A549 (cell line): ENCODE results near the gene MNDA.

Source experiments
- CTCF ChIP-seq: fragments of >200 bp; sonication (Bioruptor Twin); formaldehyde crosslinking; IDR thresholded peaks from 3 replicates; pipeline ENCODE4 v1.5.1; 2016
- ELK1 ChIP-seq: fragments of 150-350 bp; IDR thresholded peaks from 2 replicates; pipeline ENCODE4 v1.6.1; 2014; ENCODE audit warnings: low read depth, mild to moderate bottlenecking, low read length
- HES2 ChIP-seq: fragments of >200 bp; sonication (Bioruptor Twin); formaldehyde crosslinking; IDR thresholded peaks from 2 replicates; pipeline ENCODE4 v1.6.1; 2016
- HMGXB4 ChIP-seq: fragments of 250-450 bp; sonication (Bioruptor Pico); IDR thresholded peaks from 2 replicates; pipeline ENCODE4 v1.5.0; 2021; ENCODE audit warnings: mild to moderate bottlenecking, moderate library complexity, borderline replicate concordance
- HOXB13 ChIP-seq: fragments of 250-450 bp; sonication (Bioruptor Pico); IDR thresholded peaks from 2 replicates; pipeline ENCODE4 v1.5.0; 2020; ENCODE audit warnings: low read depth, mild to moderate bottlenecking, moderate library complexity
- MAFK ChIP-seq: fragments of 450-650 bp; IDR thresholded peaks from 2 replicates; pipeline ENCODE4 v1.6.1; 2014; ENCODE audit not compliant: partially characterized antibody
- POLR2A ChIP-seq: IDR thresholded peaks from 2 replicates; pipeline ENCODE4 v1.6.1; 2012; ENCODE audit warnings: mild to moderate bottlenecking, low read length
- RARB ChIP-seq: fragments of 250-450 bp; sonication (Bioruptor Pico); IDR thresholded peaks from 2 replicates; pipeline ENCODE4 v1.8.0; 2021; ENCODE audit warnings: mild to moderate bottlenecking, moderate library complexity
- REST ChIP-seq: fragments of 200-600 bp; sonication (generic); IDR thresholded peaks from 2 replicates; pipeline ENCODE4 v1.6.1; 2016; ENCODE audit warnings: antibody characterized with exemption, mild to moderate bottlenecking, moderate library complexity
- SREBF2 ChIP-seq: fragments of 450-650 bp; IDR thresholded peaks from 2 replicates; pipeline ENCODE4 v1.6.1; 2014; ENCODE audit warnings: mild to moderate bottlenecking, moderate library complexity
- USF2 ChIP-seq: fragments of 450-650 bp; IDR thresholded peaks from 2 replicates; pipeline ENCODE4 v1.6.1; 2014; ENCODE audit warnings: antibody characterized with exemption

- TF ChIP-seq CTCF (no peak), POLR2A (no peak), ELK1 (no peak), MAFK (no peak), HOXB13 (CRISPR knock-in tag) (no peak), RARB (CRISPR knock-in tag) (no peak), USF2 (no peak), HMGXB4 (CRISPR knock-in tag) (no peak), SREBF2 (no peak), REST (no peak), HES2 (no peak)
These were observed 975 bp upstream of the MNDA start for GRCh38 chr1:158830074-158830677.
